ENCODE results near the gene OSTN.

The OSTN gene

DNA sequence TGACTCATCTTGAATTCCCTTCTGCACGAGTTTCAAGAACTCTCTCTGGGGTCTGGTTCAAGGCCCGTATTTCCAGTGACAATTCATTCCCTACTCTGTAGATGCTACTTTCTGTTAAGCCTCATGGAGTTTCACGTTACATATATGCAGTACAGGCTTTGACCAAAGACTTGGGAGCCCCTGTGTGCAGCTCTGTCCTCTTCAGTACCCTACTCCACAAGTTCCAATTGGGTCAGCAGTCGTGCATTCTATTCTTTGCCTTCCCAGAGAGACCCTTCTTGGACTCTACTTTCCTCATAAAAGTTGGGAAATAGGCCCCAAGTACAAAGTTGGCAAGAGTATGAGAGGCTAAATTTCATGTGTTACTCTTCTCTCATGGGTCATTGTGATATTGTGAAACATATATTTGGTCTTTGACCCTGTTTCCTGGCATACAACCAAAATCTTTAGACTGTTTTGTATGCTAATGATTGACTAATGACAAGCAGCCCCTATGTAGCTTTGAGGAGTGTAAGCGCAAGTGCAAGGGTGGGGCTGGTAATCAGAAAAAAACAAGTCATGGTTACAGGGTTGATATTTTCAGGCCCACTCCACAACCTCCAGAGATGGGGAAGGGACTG lies 115.2 kb downstream of the OSTN start:
- no peak for DNase-seq
